Gastrocnemius medialis (tissue), 4 donors: Measurements from ENCODE around the gene CRNKL1.

Experiments used
- POLR2A ChIP-seq, 2 donors: fragments of 450-650 bp; IDR thresholded peaks; one replicate each; pipeline ENCODE4 v1.6.1; 2017; ENCODE audit warnings: antibody characterized with exemption in 2 of 2, mild to moderate bottlenecking in 2 of 2, moderate library complexity in 2 of 2
- TF ChIP-seq, protein P1 (sequence below), 5 experiments: fragments of 450-650 bp in 3 of 5; fragments of 200-600 bp in 2 of 5; sonication (generic) in 2 of 5; IDR thresholded peaks in 4 of 5; conservative IDR thresholded peaks in 1 of 5; 1 replicate in 4 of 5; 2 replicates in 1 of 5; pipeline ENCODE4 v1.5.1; 2016 to 2019; ENCODE audit warnings: antibody characterized with exemption in 5 of 5, mild to moderate bottlenecking in 3 of 5, moderate library complexity in 3 of 5

- TF ChIP-seq, protein P1, sequence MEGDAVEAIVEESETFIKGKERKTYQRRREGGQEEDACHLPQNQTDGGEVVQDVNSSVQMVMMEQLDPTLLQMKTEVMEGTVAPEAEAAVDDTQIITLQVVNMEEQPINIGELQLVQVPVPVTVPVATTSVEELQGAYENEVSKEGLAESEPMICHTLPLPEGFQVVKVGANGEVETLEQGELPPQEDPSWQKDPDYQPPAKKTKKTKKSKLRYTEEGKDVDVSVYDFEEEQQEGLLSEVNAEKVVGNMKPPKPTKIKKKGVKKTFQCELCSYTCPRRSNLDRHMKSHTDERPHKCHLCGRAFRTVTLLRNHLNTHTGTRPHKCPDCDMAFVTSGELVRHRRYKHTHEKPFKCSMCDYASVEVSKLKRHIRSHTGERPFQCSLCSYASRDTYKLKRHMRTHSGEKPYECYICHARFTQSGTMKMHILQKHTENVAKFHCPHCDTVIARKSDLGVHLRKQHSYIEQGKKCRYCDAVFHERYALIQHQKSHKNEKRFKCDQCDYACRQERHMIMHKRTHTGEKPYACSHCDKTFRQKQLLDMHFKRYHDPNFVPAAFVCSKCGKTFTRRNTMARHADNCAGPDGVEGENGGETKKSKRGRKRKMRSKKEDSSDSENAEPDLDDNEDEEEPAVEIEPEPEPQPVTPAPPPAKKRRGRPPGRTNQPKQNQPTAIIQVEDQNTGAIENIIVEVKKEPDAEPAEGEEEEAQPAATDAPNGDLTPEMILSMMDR (IDR thresholded peaks at IDR 0.05 in 4 of 5, conservative IDR thresholded peaks at IDR 0.05 in 1 of 5) = no peak
- TF ChIP-seq POLR2A (IDR thresholded peaks at IDR 0.05) = no peak
Observed at GRCh38 chr20:20078041-20078440, 25.8 kb upstream of the CRNKL1 start.
